K562 (cell line): ENCODE measurements around the gene HARS1. TPM values are rescaled to one million over a fixed set of nuclear protein-coding genes. Genes with fewer than 3 reads are reported as not detected.
A peak's percentile ranks its signal among the peaks of the same experiment; 100 is the strongest.

ENCODE experiments used
- FOXJ3 ChIP-seq: sonication (generic); formaldehyde crosslinking; IDR thresholded peaks from 2 replicates; pipeline ENCODE4 v1.4.0; 2020; ENCODE audit warnings: mild to moderate bottlenecking, missing genetic modification reagents
- MIER1 ChIP-seq: fragments of 450-650 bp; IDR thresholded peaks from 2 replicates; pipeline ENCODE4 v1.6.1; 2016; ENCODE audit warnings: antibody characterized with exemption, mild to moderate bottlenecking, low read depth
- MTA2 ChIP-seq: fragments of 450-650 bp; IDR thresholded peaks from 2 replicates; pipeline ENCODE4 v1.6.1; 2016; ENCODE audit warnings: low read depth
- ZNF143 ChIP-seq: sonication (generic); formaldehyde crosslinking; IDR thresholded peaks from 2 replicates; pipeline ENCODE4 v1.9.0; 2022; ENCODE audit warnings: mild to moderate bottlenecking, missing genetic modification reagents
- ZNF3 ChIP-seq: fragments of 250-450 bp; sonication (Bioruptor Pico); IDR thresholded peaks from 2 replicates; pipeline ENCODE4 v1.5.0; 2021; ENCODE audit warnings: mild to moderate bottlenecking, moderate library complexity
- polyA plus RNA-seq, 8 experiments: library from polyadenylated mRNA; depleted of rRNA in 4 of 8; stranded (reverse) in 5 of 8; unstranded in 3 of 8; fragments of >200 nt; fragmentation: Nextera tagmentation in 2 of 8; fragmentation: Illumina TruSeq in 1 of 8; extraction: Ambion mirVana in 2 of 8; extraction: Trizol in 1 of 8; gene quantifications; 2 replicates each; pipeline versions ENCODE4 v1.2.1 to v1.2.3, GENCODE V29; 2011 to 2014; ENCODE audit warnings: inconsistent platforms in 1 of 8, missing spikeins in 1 of 8
- total RNA-seq, 7 experiments: library from RNA; depleted of rRNA in 6 of 7; stranded (reverse); fragments of >200 nt in 6 of 7; fragmentation: Illumina TruSeq in 2 of 7; extraction: Trizol in 2 of 7; gene quantifications; 2 replicates each; pipeline versions ENCODE4 v1.2.1 to v1.2.3, GENCODE V29; 2011 to 2021; ENCODE audit warnings: low replicate concordance in 1 of 7
- TF ChIP-seq, protein P1 (sequence below): IDR thresholded peaks from 2 replicates; pipeline ENCODE4 v1.6.1; 2014; ENCODE audit warnings: antibody characterized with exemption
- TF ChIP-seq, protein P2 (sequence below): sonication (generic); formaldehyde crosslinking; IDR thresholded peaks from 2 replicates; pipeline ENCODE4 v1.8.0; 2022; ENCODE audit warnings: mild to moderate bottlenecking, missing genetic modification reagents, borderline replicate concordance
- TF ChIP-seq, protein P3 (sequence below): fragments of 250-450 bp; sonication (Bioruptor Pico); IDR thresholded peaks from 2 replicates; pipeline ENCODE4 v1.8.0; 2021; ENCODE audit warnings: moderate library complexity, mild to moderate bottlenecking, inconsistent platforms
- TF ChIP-seq, protein P4 (sequence below): fragments of 200-400 bp; formaldehyde crosslinking; IDR thresholded peaks from 2 replicates; pipeline ENCODE4 v1.6.1; 2017; ENCODE audit warnings: mild to moderate bottlenecking, low read depth, low read length, moderate library complexity
- TF ChIP-seq, protein P5 (sequence below): fragments of 450-650 bp; formaldehyde crosslinking; IDR thresholded peaks from 2 replicates; pipeline ENCODE4 v1.4.0; 2020; ENCODE audit warnings: mild to moderate bottlenecking, moderate library complexity
- TF ChIP-seq, protein P6 (sequence below): fragments of 250-450 bp; sonication (Bioruptor Pico); IDR thresholded peaks from 2 replicates; pipeline ENCODE4 v1.5.0; 2021; ENCODE audit warnings: mild to moderate bottlenecking, borderline replicate concordance
- TF ChIP-seq, protein P7 (sequence below): fragments of 250-450 bp; sonication (Bioruptor Pico); IDR thresholded peaks from 2 replicates; pipeline ENCODE4 v1.5.0; 2021

HARS1 gene
- total and polyA plus RNA-seq, 9 of the 15 experiments (the other 6 are each of a cell fraction or from before 2014, with no cell fraction given), result 13.5 to 88.5 (median 75.2) TPM

DNA sequence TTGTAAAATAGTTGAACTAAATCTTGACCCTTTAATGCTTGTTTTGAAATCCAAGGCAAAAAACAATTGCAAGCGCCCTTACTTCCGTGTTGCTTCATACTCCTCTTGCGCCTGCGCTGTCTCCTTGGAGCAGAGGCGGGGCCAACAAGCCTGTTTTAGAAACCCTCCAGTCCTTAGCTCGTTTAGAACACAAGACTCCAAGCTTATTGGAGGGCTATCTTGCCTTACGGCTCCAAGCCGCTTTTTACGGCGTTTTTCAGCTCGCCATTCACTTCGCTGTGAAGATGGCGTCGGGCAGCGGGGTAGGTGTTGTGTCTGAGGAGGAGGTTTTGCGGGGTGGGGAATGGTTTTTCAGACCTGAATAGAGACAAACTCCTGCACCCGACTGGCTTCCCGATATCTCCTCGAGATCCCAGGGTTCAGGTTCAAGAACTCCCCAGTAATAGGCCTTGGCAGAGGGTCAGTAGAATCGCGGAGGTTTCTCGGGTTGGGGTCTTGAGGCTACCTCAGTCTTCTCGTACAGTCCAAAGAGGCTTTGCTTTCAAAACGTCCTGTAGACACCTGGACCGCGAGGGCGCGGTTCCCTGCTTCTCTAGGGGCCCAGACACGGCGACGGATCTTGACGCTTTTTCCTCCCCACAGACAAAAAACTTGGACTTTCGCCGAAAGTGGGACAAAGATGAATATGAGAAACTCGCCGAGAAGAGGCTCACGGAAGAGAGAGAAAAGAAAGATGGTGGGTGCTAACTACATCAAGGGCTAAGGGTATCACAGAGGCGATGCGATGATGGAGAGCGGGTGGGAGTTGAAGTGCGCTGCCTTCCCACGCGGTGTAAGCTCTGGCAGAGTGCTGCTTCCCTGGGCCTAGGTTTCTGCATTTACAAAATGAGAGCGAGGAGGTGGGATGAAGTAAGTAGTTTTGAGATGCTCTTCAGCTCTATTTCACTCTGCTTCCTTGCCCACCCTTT, 9.3 kb upstream of the HARS1 start, which contains the start of gene ZMAT2 (continued):
- TF ChIP-seq, protein P1, sequence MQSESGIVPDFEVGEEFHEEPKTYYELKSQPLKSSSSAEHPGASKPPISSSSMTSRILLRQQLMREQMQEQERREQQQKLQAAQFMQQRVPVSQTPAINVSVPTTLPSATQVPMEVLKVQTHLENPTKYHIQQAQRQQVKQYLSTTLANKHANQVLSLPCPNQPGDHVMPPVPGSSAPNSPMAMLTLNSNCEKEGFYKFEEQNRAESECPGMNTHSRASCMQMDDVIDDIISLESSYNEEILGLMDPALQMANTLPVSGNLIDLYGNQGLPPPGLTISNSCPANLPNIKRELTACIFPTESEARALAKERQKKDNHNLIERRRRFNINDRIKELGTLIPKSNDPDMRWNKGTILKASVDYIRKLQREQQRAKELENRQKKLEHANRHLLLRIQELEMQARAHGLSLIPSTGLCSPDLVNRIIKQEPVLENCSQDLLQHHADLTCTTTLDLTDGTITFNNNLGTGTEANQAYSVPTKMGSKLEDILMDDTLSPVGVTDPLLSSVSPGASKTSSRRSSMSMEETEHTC, result no peak
- TF ChIP-seq, protein P2, sequence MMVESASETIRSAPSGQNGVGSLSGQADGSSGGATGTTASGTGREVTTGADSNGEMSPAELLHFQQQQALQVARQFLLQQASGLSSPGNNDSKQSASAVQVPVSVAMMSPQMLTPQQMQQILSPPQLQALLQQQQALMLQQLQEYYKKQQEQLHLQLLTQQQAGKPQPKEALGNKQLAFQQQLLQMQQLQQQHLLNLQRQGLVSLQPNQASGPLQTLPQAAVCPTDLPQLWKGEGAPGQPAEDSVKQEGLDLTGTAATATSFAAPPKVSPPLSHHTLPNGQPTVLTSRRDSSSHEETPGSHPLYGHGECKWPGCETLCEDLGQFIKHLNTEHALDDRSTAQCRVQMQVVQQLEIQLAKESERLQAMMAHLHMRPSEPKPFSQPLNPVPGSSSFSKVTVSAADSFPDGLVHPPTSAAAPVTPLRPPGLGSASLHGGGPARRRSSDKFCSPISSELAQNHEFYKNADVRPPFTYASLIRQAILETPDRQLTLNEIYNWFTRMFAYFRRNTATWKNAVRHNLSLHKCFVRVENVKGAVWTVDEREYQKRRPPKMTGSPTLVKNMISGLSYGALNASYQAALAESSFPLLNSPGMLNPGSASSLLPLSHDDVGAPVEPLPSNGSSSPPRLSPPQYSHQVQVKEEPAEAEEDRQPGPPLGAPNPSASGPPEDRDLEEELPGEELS (CRISPR knock-in tag), result no peak
- TF ChIP-seq, protein P3, sequence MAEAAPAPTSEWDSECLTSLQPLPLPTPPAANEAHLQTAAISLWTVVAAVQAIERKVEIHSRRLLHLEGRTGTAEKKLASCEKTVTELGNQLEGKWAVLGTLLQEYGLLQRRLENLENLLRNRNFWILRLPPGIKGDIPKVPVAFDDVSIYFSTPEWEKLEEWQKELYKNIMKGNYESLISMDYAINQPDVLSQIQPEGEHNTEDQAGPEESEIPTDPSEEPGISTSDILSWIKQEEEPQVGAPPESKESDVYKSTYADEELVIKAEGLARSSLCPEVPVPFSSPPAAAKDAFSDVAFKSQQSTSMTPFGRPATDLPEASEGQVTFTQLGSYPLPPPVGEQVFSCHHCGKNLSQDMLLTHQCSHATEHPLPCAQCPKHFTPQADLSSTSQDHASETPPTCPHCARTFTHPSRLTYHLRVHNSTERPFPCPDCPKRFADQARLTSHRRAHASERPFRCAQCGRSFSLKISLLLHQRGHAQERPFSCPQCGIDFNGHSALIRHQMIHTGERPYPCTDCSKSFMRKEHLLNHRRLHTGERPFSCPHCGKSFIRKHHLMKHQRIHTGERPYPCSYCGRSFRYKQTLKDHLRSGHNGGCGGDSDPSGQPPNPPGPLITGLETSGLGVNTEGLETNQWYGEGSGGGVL (CRISPR knock-in tag), result no peak
- TF ChIP-seq, protein P4, sequence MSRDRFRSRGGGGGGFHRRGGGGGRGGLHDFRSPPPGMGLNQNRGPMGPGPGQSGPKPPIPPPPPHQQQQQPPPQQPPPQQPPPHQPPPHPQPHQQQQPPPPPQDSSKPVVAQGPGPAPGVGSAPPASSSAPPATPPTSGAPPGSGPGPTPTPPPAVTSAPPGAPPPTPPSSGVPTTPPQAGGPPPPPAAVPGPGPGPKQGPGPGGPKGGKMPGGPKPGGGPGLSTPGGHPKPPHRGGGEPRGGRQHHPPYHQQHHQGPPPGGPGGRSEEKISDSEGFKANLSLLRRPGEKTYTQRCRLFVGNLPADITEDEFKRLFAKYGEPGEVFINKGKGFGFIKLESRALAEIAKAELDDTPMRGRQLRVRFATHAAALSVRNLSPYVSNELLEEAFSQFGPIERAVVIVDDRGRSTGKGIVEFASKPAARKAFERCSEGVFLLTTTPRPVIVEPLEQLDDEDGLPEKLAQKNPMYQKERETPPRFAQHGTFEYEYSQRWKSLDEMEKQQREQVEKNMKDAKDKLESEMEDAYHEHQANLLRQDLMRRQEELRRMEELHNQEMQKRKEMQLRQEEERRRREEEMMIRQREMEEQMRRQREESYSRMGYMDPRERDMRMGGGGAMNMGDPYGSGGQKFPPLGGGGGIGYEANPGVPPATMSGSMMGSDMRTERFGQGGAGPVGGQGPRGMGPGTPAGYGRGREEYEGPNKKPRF, result no peak
- TF ChIP-seq, protein P5, sequence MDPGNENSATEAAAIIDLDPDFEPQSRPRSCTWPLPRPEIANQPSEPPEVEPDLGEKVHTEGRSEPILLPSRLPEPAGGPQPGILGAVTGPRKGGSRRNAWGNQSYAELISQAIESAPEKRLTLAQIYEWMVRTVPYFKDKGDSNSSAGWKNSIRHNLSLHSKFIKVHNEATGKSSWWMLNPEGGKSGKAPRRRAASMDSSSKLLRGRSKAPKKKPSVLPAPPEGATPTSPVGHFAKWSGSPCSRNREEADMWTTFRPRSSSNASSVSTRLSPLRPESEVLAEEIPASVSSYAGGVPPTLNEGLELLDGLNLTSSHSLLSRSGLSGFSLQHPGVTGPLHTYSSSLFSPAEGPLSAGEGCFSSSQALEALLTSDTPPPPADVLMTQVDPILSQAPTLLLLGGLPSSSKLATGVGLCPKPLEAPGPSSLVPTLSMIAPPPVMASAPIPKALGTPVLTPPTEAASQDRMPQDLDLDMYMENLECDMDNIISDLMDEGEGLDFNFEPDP, result no peak
- TF ChIP-seq ZNF143 (CRISPR knock-in tag) (no peak), FOXJ3 (CRISPR knock-in tag) (no peak), MTA2 (no peak), ZNF3 (CRISPR knock-in tag) (no peak), MIER1 (no peak)
- TF ChIP-seq, protein P6, sequence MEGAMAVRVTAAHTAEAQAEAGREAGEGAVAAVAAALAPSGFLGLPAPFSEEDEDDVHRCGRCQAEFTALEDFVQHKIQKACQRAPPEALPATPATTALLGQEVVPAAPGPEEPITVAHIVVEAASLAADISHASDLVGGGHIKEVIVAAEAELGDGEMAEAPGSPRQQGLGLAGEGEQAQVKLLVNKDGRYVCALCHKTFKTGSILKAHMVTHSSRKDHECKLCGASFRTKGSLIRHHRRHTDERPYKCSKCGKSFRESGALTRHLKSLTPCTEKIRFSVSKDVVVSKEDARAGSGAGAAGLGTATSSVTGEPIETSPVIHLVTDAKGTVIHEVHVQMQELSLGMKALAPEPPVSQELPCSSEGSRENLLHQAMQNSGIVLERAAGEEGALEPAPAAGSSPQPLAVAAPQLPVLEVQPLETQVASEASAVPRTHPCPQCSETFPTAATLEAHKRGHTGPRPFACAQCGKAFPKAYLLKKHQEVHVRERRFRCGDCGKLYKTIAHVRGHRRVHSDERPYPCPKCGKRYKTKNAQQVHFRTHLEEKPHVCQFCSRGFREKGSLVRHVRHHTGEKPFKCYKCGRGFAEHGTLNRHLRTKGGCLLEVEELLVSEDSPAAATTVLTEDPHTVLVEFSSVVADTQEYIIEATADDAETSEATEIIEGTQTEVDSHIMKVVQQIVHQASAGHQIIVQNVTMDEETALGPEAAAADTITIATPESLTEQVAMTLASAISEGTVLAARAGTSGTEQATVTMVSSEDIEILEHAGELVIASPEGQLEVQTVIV (CRISPR knock-in tag), result peak; percentile 99
- TF ChIP-seq, protein P7, sequence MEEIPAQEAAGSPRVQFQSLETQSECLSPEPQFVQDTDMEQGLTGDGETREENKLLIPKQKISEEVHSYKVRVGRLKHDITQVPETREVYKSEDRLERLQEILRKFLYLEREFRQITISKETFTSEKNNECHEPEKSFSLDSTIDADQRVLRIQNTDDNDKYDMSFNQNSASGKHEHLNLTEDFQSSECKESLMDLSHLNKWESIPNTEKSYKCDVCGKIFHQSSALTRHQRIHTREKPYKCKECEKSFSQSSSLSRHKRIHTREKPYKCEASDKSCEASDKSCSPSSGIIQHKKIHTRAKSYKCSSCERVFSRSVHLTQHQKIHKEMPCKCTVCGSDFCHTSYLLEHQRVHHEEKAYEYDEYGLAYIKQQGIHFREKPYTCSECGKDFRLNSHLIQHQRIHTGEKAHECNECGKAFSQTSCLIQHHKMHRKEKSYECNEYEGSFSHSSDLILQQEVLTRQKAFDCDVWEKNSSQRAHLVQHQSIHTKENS (CRISPR knock-in tag), result no peak
